H9 (cell line): ENCODE data around the gene KLHL13. TPM values are rescaled to one million over a fixed set of nuclear protein-coding genes. Genes with fewer than 3 reads are reported as not detected.
"Not testable (repeated sequence)": the region's sequence is repeated elsewhere in the genome, so short reads cannot be mapped to it uniquely, and the experiment has no call there.

Experiments
- DNase-seq: peaks from one replicate; pipeline ENCODE4 v3.0.0-alpha.2; 2017
- H2AFZ ChIP-seq: one replicate; pipeline ENCODE4 v1.6.1; 2013; ENCODE audit warnings: mild to moderate bottlenecking, low read length, control low read depth, moderate library complexity
- H2AK5ac ChIP-seq: 2 replicates; pipeline ENCODE4 v1.6.1; 2013; ENCODE audit warnings: low read length, control low read depth, mixed read lengths; ENCODE audit not compliant: insufficient read length
- H2BK120ac ChIP-seq: one replicate; pipeline ENCODE4 v1.6.1; 2013; ENCODE audit warnings: low read depth, mild to moderate bottlenecking, low read length, control low read depth, inconsistent platforms; ENCODE audit not compliant: poor library complexity, severe bottlenecking
- H2BK12ac ChIP-seq: 2 replicates; pipeline ENCODE4 v1.6.1; 2013; ENCODE audit warnings: low read length, control low read depth, mixed read lengths, low read depth; ENCODE audit not compliant: insufficient read length
- H2BK15ac ChIP-seq: 2 replicates; pipeline ENCODE4 v1.6.1; 2013; ENCODE audit warnings: low read depth, low read length, control low read depth
- H2BK20ac ChIP-seq: one replicate; pipeline ENCODE4 v1.6.1; 2013; ENCODE audit warnings: low read depth, mild to moderate bottlenecking, low read length, control low read depth, inconsistent platforms; ENCODE audit not compliant: poor library complexity, severe bottlenecking
- H2BK5ac ChIP-seq: 2 replicates; pipeline ENCODE4 v1.6.1; 2013; ENCODE audit warnings: low read length, control low read depth, mixed read lengths; ENCODE audit not compliant: insufficient read length
- H3K14ac ChIP-seq: 2 replicates; pipeline ENCODE4 v1.6.1; 2013; ENCODE audit warnings: low read length, control low read depth; ENCODE audit not compliant: insufficient read depth
- H3K18ac ChIP-seq: 2 replicates; pipeline ENCODE4 v1.6.1; 2013; ENCODE audit warnings: low read depth, mild to moderate bottlenecking, mixed read lengths, low read length, control low read depth; ENCODE audit not compliant: insufficient read length
- H3K23ac ChIP-seq: 2 replicates; pipeline ENCODE4 v1.6.1; 2013; ENCODE audit warnings: low read length, control low read depth, mixed read lengths, low read depth; ENCODE audit not compliant: insufficient read length
- H3K23me2 ChIP-seq: 2 replicates; pipeline ENCODE4 v1.6.1; 2013; ENCODE audit warnings: low read depth, mild to moderate bottlenecking, mixed read lengths, low read length, control low read depth; ENCODE audit not compliant: insufficient read length, poor library complexity, severe bottlenecking
- H3K27ac ChIP-seq: 2 replicates; pipeline ENCODE4 v1.5.1; 2013; ENCODE audit warnings: low read length, control low read depth, mixed read lengths, low read depth; ENCODE audit not compliant: insufficient read length
- H3K27me3 ChIP-seq: 2 replicates; pipeline ENCODE4 v1.6.1; 2013; ENCODE audit warnings: low read length, control low read depth, inconsistent platforms; ENCODE audit not compliant: insufficient read depth
- H3K4ac ChIP-seq: 2 replicates; pipeline ENCODE4 v1.6.1; 2013; ENCODE audit warnings: low read depth, mild to moderate bottlenecking, control low read depth, inconsistent platforms, low read length, moderate library complexity
- H3K4me1 ChIP-seq: 2 replicates; pipeline ENCODE4 v1.6.1; 2013; ENCODE audit warnings: low read length, control low read depth, inconsistent platforms; ENCODE audit not compliant: insufficient read depth
- H3K4me2 ChIP-seq: 2 replicates; pipeline ENCODE4 v1.6.1; 2013; ENCODE audit warnings: low read length, control low read depth, mixed read lengths; ENCODE audit not compliant: insufficient read length, insufficient read depth
- H3K56ac ChIP-seq: 2 replicates; pipeline ENCODE4 v1.6.1; 2013; ENCODE audit warnings: low read depth, mild to moderate bottlenecking, mixed read lengths, low read length, control low read depth; ENCODE audit not compliant: insufficient read length
- H3K79me1 ChIP-seq: 2 replicates; pipeline ENCODE4 v1.6.1; 2013; ENCODE audit warnings: low read depth, mild to moderate bottlenecking, moderate library complexity, low read length, control low read depth, inconsistent platforms; ENCODE audit not compliant: insufficient read depth, poor library complexity, severe bottlenecking
- H3K79me2 ChIP-seq: 2 replicates; pipeline ENCODE4 v1.6.1; 2013; ENCODE audit warnings: low read length, control low read depth, inconsistent platforms; ENCODE audit not compliant: insufficient read depth
- H3K9ac ChIP-seq: 2 replicates; pipeline ENCODE4 v1.6.1; 2013; ENCODE audit warnings: low read length, control low read depth, mixed read lengths; ENCODE audit not compliant: insufficient read length; ENCODE audit errors: extremely low read depth
- H3K9me3 ChIP-seq: one replicate; pipeline ENCODE4 v1.6.1; 2013; ENCODE audit warnings: low read depth, low read length, inconsistent platforms; ENCODE audit not compliant: control insufficient read depth
- H3T11ph ChIP-seq: one replicate; pipeline ENCODE4 v1.6.1; 2013; ENCODE audit warnings: mild to moderate bottlenecking, low read length, control low read depth, inconsistent platforms
- H4K20me1 ChIP-seq: one replicate; pipeline ENCODE4 v1.6.1; 2013; ENCODE audit not compliant: control insufficient read depth, insufficient read length, insufficient read depth
- H4K5ac ChIP-seq: 2 replicates; pipeline ENCODE4 v1.6.1; 2013; ENCODE audit warnings: low read depth, mild to moderate bottlenecking, mixed read lengths, low read length, control low read depth; ENCODE audit not compliant: insufficient read length
- H4K8ac ChIP-seq: replicated peaks from 2 replicates; pipeline ENCODE4 v1.6.1; 2013; ENCODE audit warnings: low read length, control low read depth, mixed read lengths, low read depth; ENCODE audit not compliant: insufficient read length
- H4K91ac ChIP-seq: 2 replicates; pipeline ENCODE4 v1.6.1; 2013; ENCODE audit warnings: low read depth, mild to moderate bottlenecking, moderate library complexity, mixed read lengths, low read length, control low read depth; ENCODE audit not compliant: insufficient read length
- H3K27ac Mint-ChIP-seq, 3 experiments: 2 replicates in 2 of 3; 3 replicates in 1 of 3; pipeline ENCODE4 v1.8.0; 2020 to 2021; ENCODE audit warnings: mixed read lengths in 3 of 3, mild to moderate bottlenecking in 1 of 3, moderate library complexity in 1 of 3
- H3K27me3 Mint-ChIP-seq: 2 replicates; pipeline ENCODE4 v1.8.0; 2021; ENCODE audit warnings: low read depth, mild to moderate bottlenecking, moderate library complexity, mixed read lengths
- H3K36me3 Mint-ChIP-seq, 3 experiments: 2 replicates in 2 of 3; 3 replicates in 1 of 3; pipeline ENCODE4 v1.8.0; 2020 to 2021; ENCODE audit warnings: low read depth in 3 of 3, mixed read lengths in 3 of 3; ENCODE audit not compliant: insufficient read depth in 1 of 3
- H3K4me1 Mint-ChIP-seq, 2 experiments: 2 replicates each; pipeline ENCODE4 v1.8.0; 2020; ENCODE audit warnings: mixed read lengths in 2 of 2
- H3K4me3 Mint-ChIP-seq, 2 experiments: 2 replicates in 1 of 2; 3 replicates in 1 of 2; pipeline ENCODE4 v1.8.0; 2020 to 2021; ENCODE audit warnings: mild to moderate bottlenecking in 2 of 2, mixed read lengths in 2 of 2, moderate library complexity in 1 of 2
- H3K9me3 Mint-ChIP-seq, 2 experiments: 2 replicates in 1 of 2; 3 replicates in 1 of 2; pipeline ENCODE4 v1.8.0; 2020; ENCODE audit warnings: mild to moderate bottlenecking in 2 of 2, mixed read lengths in 2 of 2, moderate library complexity in 1 of 2
- WGBS: extraction: QIAGEN DNeasy Blood & Tissue Kit; methylation state at CpG from one replicate; pipeline ENCODE4 v1.1.7; 2013; ENCODE audit warnings: missing lambda C conversion rate, low lambda C conversion rate, mixed read lengths; ENCODE audit not compliant: insufficient read length; ENCODE audit errors: extremely low coverage; 5-methylcytosine and 5-hydroxymethylcytosine counted together
- total RNA-seq: library from RNA; stranded (reverse); gene quantifications from 2 replicates; pipeline ENCODE4 v1.2.1, GENCODE V29; 2021
- TF ChIP-seq, protein P1 (sequence below): fragments of 200-600 bp; sonication (generic); conservative IDR thresholded peaks from 3 replicates; pipeline ENCODE4 v1.8.0; 2021; ENCODE audit warnings: antibody characterized with exemption, mild to moderate bottlenecking

Gene KLHL13
- total RNA-seq, 1 experiment from 2014 or later: 4.1 TPM

DNA sequence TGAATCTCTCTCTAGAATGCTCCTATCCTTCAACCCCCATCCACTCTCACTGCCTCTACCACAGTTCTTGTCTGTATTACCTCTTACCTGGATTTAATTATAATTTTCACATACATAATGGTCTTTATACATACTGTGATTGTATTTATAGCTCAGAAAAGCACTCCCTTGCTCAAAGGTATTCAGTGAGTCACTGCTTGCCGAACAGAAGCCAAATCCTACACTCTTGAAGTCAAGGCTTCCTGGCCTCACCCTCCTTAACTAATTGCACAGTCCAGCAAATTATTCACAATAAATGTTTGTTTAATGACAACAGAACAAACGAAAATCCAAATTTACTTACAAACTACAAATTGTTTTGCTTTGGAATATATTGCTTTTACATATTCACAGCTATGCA lies 159.5 kb downstream of the KLHL13 start:
- no peak overlapping the region for H3K56ac ChIP-seq
- no peak for DNase-seq

DNA sequence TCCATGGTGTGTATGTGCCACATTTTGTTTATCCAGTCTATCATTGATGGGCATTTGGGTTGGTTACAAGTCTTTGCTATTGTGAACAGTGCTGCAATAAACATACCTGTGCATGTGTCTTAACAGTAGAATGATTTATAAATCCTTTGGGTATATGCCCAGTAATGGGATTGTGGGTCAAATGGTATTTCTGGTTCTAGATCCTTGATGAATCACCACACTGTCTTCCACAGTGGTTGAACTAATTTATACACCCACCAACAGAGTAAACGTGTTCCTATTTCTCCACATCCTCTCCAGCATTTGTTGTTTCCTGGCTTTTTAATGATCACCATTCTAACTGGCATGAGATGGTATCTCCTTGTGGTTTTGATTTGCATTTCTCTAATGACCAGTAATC lies 177.3 kb downstream of the KLHL13 start:
- not testable (repeated sequence) for H4K5ac ChIP-seq, H3K23me2 ChIP-seq, H3K4me1 Mint-ChIP-seq, H3K36me3 Mint-ChIP-seq, H3K27ac ChIP-seq, H3K9me3 ChIP-seq, H2BK120ac ChIP-seq, H3K27me3 ChIP-seq, H4K91ac ChIP-seq, H4K20me1 ChIP-seq, H3K27me3 Mint-ChIP-seq, H3K56ac ChIP-seq, H2BK20ac ChIP-seq, H3K4me1 ChIP-seq, H3K14ac ChIP-seq, H2BK15ac ChIP-seq, H3K9ac ChIP-seq, H2AK5ac ChIP-seq, H3K79me1 ChIP-seq, H3K27ac Mint-ChIP-seq, H3K18ac ChIP-seq, DNase-seq, H2BK12ac ChIP-seq, H3K23ac ChIP-seq, H3K4me2 ChIP-seq, H3K4me3 Mint-ChIP-seq, H3K4ac ChIP-seq, H4K8ac ChIP-seq, H2AFZ ChIP-seq, H2BK5ac ChIP-seq, H3K79me2 ChIP-seq, H3T11ph ChIP-seq
- no CpG with 5 or more reads among the region's 1 CpG for WGBS
- H3K9me3 Mint-ChIP-seq: peaks cover 15 to 62% of the 10 kb centered on the region in 2 experiments

More for the DNA sequence above, 159.5 kb downstream of the KLHL13 start:
- Histone ChIP-seq H3K4ac (no peak overlapping the region), H3K14ac (no peak overlapping the region), H2BK12ac (no peak overlapping the region), H2AK5ac (no peak overlapping the region), H3K79me1 (no peaks in the 10 kb centered on the region), H2BK15ac (no peak overlapping the region), H2BK5ac (no peak overlapping the region), H4K8ac (no peak overlapping the region), H3K23me2 (no peaks in the 10 kb centered on the region), H4K20me1 (no peaks in the 10 kb centered on the region), H3K4me1 (no peaks in the 10 kb centered on the region), H3K9ac (no peak overlapping the region), H4K5ac (no peak overlapping the region), H3K18ac (no peak overlapping the region), H2BK20ac (no peak overlapping the region), H3K27me3 (no peaks in the 10 kb centered on the region), H3K23ac (no peak overlapping the region), H3T11ph (no peak overlapping the region), H3K4me2 (no peak overlapping the region), H3K79me2 (no peaks in the 10 kb centered on the region), H2AFZ (no peak overlapping the region), H3K27ac (no peak overlapping the region), H4K91ac (no peak overlapping the region), H2BK120ac (no peak overlapping the region), H3K9me3 (peaks cover 4% of the 10 kb centered on the region)
- Mint-ChIP-seq H3K27me3 (no peaks in the 10 kb centered on the region), H3K9me3 (peaks cover 0 to 32% of the 10 kb centered on the region in 2 experiments; a peak in 2 of 5 replicates), H3K27ac (no peak overlapping the region; a peak in 1 of 7 replicates), H3K36me3 (no peaks in the 10 kb centered on the region), H3K4me3 (no peak overlapping the region), H3K4me1 (no peaks in the 10 kb centered on the region)
- no CpG with 5 or more reads among the region's 2 CpGs for WGBS
- TF ChIP-seq, protein P1, sequence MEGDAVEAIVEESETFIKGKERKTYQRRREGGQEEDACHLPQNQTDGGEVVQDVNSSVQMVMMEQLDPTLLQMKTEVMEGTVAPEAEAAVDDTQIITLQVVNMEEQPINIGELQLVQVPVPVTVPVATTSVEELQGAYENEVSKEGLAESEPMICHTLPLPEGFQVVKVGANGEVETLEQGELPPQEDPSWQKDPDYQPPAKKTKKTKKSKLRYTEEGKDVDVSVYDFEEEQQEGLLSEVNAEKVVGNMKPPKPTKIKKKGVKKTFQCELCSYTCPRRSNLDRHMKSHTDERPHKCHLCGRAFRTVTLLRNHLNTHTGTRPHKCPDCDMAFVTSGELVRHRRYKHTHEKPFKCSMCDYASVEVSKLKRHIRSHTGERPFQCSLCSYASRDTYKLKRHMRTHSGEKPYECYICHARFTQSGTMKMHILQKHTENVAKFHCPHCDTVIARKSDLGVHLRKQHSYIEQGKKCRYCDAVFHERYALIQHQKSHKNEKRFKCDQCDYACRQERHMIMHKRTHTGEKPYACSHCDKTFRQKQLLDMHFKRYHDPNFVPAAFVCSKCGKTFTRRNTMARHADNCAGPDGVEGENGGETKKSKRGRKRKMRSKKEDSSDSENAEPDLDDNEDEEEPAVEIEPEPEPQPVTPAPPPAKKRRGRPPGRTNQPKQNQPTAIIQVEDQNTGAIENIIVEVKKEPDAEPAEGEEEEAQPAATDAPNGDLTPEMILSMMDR: no peak
